ENCODE measurements around the gene IFI44L.

The IFI44L gene

GRCh38 chr1:78619803-78620579 lies at the start of gene IFI44L:
Gene IFI44L, plus strand, starts transcription at chr1:78620448. Its CDS starts 7,468 bp downstream, at chr1:78627916.
- DNase-seq (ENCODE audit: extremely low read depth, low read depth): peak; percentile 35
- no peak for TF ChIP-seq CTCF (IDR thresholded peaks at IDR 0.05; ENCODE audit: low read depth, low read length)

DNA sequence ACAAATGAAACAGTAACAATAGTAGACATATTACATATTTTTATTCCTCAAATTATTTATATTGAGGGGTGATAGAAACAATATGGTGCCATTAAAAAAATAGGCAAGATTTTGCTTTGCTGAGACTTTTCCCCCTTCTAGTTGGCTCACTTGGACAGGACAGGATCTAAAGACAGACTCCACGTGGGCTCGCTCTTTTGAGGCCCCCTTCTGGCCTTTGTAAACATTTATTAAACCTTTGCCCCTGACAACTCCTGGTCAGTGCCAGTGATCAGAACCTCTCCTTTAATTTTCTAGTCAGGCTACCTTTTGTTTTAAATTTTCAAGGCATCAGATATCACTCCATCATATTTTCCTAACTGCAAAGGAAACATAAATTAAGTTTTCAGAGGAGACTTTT lies 49.7 kb upstream of the IFI44L start:
- no peak for DNase-seq (ENCODE audit: extremely low read depth, low read depth)
- TF ChIP-seq CTCF (IDR thresholded peaks at IDR 0.05; ENCODE audit: low read depth, low read length): no peak

- TF ChIP-seq CTCF (IDR thresholded peaks at IDR 0.05; ENCODE audit: low read depth, low read length): no peak
- DNase-seq (ENCODE audit: extremely low read depth, low read depth): no peak
These were observed 42.8 kb upstream of the IFI44L start for GRCh38 chr1:78577257-78578100.

DNA sequence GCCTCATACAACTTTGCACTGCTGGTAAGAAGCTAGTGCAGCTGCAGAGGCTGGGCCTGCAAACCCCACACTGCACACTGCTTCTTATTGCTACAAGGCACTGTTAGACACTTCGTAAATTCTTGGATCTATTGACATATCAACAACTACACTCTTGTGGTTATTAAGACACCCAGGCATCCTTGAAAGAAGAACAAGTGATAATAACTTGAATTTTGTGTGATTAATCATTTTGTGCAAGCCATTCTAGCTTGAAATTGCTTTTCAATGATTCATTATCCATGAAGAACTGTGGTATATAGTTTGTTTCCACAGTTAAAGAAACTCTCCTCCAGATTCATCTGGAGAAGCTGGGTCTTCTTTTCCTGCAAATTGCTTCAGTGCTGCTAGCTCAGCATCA lies 33.7 kb upstream of the IFI44L start:
- no peak for TF ChIP-seq CTCF (IDR thresholded peaks at IDR 0.05; ENCODE audit: low read depth, low read length)
- DNase-seq (ENCODE audit: extremely low read depth, low read depth): no peak

DNA sequence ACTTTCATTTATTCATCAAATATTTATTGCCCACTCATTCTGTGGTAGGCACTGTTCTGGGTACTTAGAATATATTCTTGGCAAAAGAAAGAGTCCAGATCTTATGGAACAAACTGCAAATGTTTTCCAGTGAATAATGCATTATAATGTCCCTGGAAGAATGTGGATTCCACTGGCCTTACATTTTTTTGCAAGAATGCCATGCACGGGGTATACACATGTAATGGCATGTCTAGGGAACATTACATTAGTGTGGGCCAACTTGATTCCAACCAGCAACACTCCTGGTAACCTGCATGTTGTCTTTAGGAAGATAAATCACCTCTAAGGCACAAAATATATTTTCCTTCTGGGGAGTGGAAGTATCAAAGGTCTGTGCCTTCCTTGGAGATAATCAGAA lies 33.0 kb upstream of the IFI44L start:
- DNase-seq (ENCODE audit: extremely low read depth, low read depth): no peak
- TF ChIP-seq CTCF (IDR thresholded peaks at IDR 0.05; ENCODE audit: low read depth, low read length): no peak

- no peak for TF ChIP-seq CTCF (IDR thresholded peaks at IDR 0.05; ENCODE audit: low read depth, low read length)
- no peak for DNase-seq (ENCODE audit: extremely low read depth, low read depth)
These were observed 28.3 kb upstream of the IFI44L start for GRCh38 chr1:78591971-78592370.

DNA sequence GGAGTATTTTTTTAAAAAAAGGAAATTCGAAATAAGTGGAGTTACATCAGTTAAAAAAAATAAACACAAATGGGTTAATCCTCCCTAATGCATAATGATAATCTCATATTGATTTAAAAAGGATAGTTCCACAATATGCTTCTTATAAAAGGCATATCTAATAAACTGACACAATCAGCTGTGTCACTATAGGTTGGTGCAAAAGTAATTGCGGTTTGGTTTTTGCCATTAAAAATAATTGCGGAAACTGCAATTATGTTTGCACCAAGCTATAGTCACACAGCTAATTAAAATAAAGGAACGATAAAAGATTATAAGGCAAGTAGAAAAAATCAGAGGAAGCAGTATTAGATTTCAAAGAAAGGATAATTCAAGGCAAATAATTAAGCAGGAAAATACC lies 21.0 kb upstream of the IFI44L start:
- no peak for TF ChIP-seq CTCF (IDR thresholded peaks at IDR 0.05; ENCODE audit: low read depth, low read length)

More for the DNA sequence above, 21.0 kb upstream of the IFI44L start:
- no peak for DNase-seq (ENCODE audit: extremely low read depth, low read depth)

Data from AG09319 (cell line).